Upper lobe of right lung (tissue), 1 donor: Measurements from ENCODE around the gene ATP5ME. TPM values are rescaled to one million over a fixed set of nuclear protein-coding genes. Genes with fewer than 3 reads are reported as not detected.
"Not testable (repeated sequence)": the region's sequence is repeated elsewhere in the genome, so short reads cannot be mapped to it uniquely, and the experiment has no call there.

ENCODE experiments used
- ATAC-seq: fragments of 200-7000 bp; cut with Tn5 transposase; one replicate; pipeline ENCODE4 v1.9.1; 2020; ENCODE audit warnings: mild to moderate bottlenecking, moderate library complexity
- DNase-seq: peaks from one replicate; pipeline ENCODE4 v3.0.0-alpha.2; 2020
- H3K27ac ChIP-seq: fragments of 200-600 bp; one replicate; pipeline ENCODE4 v1.8.0; 2022
- H3K27me3 ChIP-seq: fragments of 200-600 bp; one replicate; pipeline ENCODE4 v1.8.0; 2022; ENCODE audit warnings: mild to moderate bottlenecking
- H3K36me3 ChIP-seq: fragments of 200-600 bp; one replicate; pipeline ENCODE4 v1.8.0; 2022
- H3K4me1 ChIP-seq: fragments of 200-600 bp; one replicate; pipeline ENCODE4 v1.8.0; 2022
- H3K4me3 ChIP-seq: fragments of 200-600 bp; one replicate; pipeline ENCODE4 v1.8.0; 2022; ENCODE audit warnings: mild to moderate bottlenecking
- H3K9me3 ChIP-seq: fragments of 200-600 bp; one replicate; pipeline ENCODE4 v1.8.0; 2022
- CTCF ChIP-seq: fragments of 200-600 bp; IDR thresholded peaks from one replicate; pipeline ENCODE4 v1.8.0; 2022; ENCODE audit warnings: antibody characterized with exemption
- intact Hi-C: fragments of 100-400 bp; cut with DNase I; formaldehyde crosslinking; loops from one replicate; pipeline ENCODE4 v1.11.0; 2022
- total RNA-seq: library from RNA; stranded (reverse); fragmentation: NEBNext Ultra II Directional; extraction: Animal tissue kit (Norgen Biotek cat#: 25700); gene quantifications from one replicate; pipeline ENCODE4 v1.2.1, GENCODE V29; 2021
- donor health status: DM: no; HTN: yes; CAD: no; lungs with severe emphysema.

Gene ATP5ME
- total RNA-seq, 1 donor from 2014 or later: 167 TPM

GRCh38 chr4:649293-649625, 24.8 kb downstream of the ATP5ME start:
- ATAC-seq (no peak), DNase-seq (no peak)
- TF ChIP-seq CTCF: no peak
- H3K27me3 ChIP-seq: peaks cover 24% of the 10 kb centered on the region
- H3K36me3 ChIP-seq: no peaks in the 10 kb centered on the region
- H3K4me3 ChIP-seq: no peak overlapping the region
- no peak overlapping the region for H3K27ac ChIP-seq
- intact Hi-C loops: no loop called here
- no peaks in the 10 kb centered on the region for H3K9me3 ChIP-seq
- no peaks in the 10 kb centered on the region for H3K4me1 ChIP-seq

GRCh38 chr4:648579-649292, 25.3 kb downstream of the ATP5ME start:
- Histone ChIP-seq H3K9me3 (no peaks in the 10 kb centered on the region), H3K4me3 (no peak overlapping the region), H3K36me3 (no peaks in the 10 kb centered on the region), H3K27ac (no peak overlapping the region), H3K4me1 (no peaks in the 10 kb centered on the region), H3K27me3 (peaks cover 24% of the 10 kb centered on the region)
- peak; percentile 3 for ATAC-seq
- intact Hi-C loops: no loop called here
- TF ChIP-seq CTCF: no peak
- no peak for DNase-seq

GRCh38 chr4:647481-647880, 26.6 kb downstream of the ATP5ME start:
- H3K4me1 ChIP-seq: no peaks in the 10 kb centered on the region
- no peak for TF ChIP-seq CTCF
- intact Hi-C loops: no loop called here
- no peaks in the 10 kb centered on the region for H3K9me3 ChIP-seq
- peaks cover 24% of the 10 kb centered on the region for H3K27me3 ChIP-seq
- H3K4me3 ChIP-seq: no peak overlapping the region
- DNase-seq (no peak), ATAC-seq (no peak)
- no peak overlapping the region for H3K27ac ChIP-seq
- H3K36me3 ChIP-seq: no peaks in the 10 kb centered on the region

GRCh38 chr4:646460-646859, 27.6 kb downstream of the ATP5ME start:
- Histone ChIP-seq H3K36me3 (no peaks in the 10 kb centered on the region), H3K4me3 (no peak overlapping the region), H3K4me1 (no peaks in the 10 kb centered on the region), H3K27ac (no peak overlapping the region), H3K27me3 (peaks cover 27% of the 10 kb centered on the region), H3K9me3 (no peaks in the 10 kb centered on the region)
- intact Hi-C loops: no loop called here
- TF ChIP-seq CTCF: no peak
- DNase-seq (no peak), ATAC-seq (peak; percentile 50)

GRCh38 chr4:642366-642765, 31.7 kb downstream of the ATP5ME start:
- H3K36me3 ChIP-seq, H3K4me3 ChIP-seq, H3K9me3 ChIP-seq, intact Hi-C loops, H3K4me1 ChIP-seq, H3K27me3 ChIP-seq, DNase-seq, ATAC-seq, H3K27ac ChIP-seq: not testable (repeated sequence)

DNA sequence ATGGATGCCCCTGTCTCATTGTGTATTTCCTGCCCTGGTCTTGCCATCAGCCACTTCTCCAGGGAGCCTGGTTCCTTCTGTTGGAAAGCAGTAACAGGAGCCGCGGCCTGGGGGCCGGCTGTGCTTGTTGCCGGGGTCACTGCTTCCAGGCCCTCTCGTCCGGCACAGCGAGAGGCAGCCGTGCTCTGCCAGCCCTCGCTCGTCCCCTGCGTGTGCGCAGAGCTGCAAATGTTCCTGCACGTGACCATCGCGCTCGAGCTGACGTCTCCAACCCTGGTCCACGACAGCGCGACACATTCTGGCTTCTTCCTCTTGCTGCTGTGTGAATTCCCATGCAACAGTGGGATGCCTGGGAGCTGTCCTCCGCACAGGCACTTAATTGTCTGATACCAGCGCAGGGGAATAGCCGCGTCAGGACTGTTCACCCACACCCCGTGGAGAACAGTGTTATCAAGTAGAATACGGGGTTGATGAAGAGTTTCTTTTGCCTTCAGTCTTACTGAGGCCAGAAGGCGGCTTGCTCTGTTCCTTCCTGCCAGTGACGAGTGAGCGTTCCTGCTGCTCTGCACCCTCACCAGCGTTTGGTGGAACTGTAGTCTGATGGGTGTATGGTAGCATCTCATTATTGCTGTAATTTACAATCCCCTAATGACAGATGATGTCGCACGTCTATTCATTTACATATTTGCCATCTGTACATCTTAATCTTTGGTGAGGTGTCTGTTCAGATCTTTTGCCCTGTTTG, 36.4 kb downstream of the ATP5ME start:
- intact Hi-C loops: no loop called here
- no peak overlapping the region for H3K27ac ChIP-seq
- no peak for TF ChIP-seq CTCF
- DNase-seq (no peak), ATAC-seq (no peak)
- H3K4me3 ChIP-seq: no peak overlapping the region
- no peaks in the 10 kb centered on the region for H3K36me3 ChIP-seq
- no peaks in the 10 kb centered on the region for H3K9me3 ChIP-seq
- H3K4me1 ChIP-seq: no peaks in the 10 kb centered on the region
- H3K27me3 ChIP-seq: peaks cover 5% of the 10 kb centered on the region
